Measurements from ENCODE around the gene CLDN6. TPM values are rescaled to one million over a fixed set of nuclear protein-coding genes. Genes with fewer than 3 reads are reported as not detected.
A peak's percentile ranks its signal among the peaks of the same experiment; 100 is the strongest.

CLDN6 gene
- 319 and 359 TPM in 2 replicates for total RNA-seq

GRCh38 chr16:3017794-3018506 lies at the start of gene CLDN6:
Gene CLDN6 (minus strand): TSS chr16:3018183. CDS start chr16:3016021, 2,162 bp downstream.
- Histone ChIP-seq H3K4me3 (ENCODE audit: low read depth, low read length) (peak within 1 kb of the TSS; percentile 38), H3K36me3 (ENCODE audit: control insufficient read depth, insufficient read depth, low read length) (no peaks in the 10 kb centered on the region), H3K27me3 (ENCODE audit: control insufficient read depth, insufficient read depth, low read length) (peaks cover 2% of the 10 kb centered on the region)
- DNase-seq (ENCODE audit: low read depth) = no peak
- peak; percentile 74 for TF ChIP-seq CTCF (IDR thresholded peaks at IDR 0.05; ENCODE audit: insufficient read depth, low read length, poor library complexity, severe bottlenecking)

GRCh38 chr16:3066440-3066748 lies 48.4 kb upstream of the CLDN6 start:
- H3K4me3 ChIP-seq (ENCODE audit: low read depth, low read length) = peak overlapping the region; percentile 9
- DNase-seq (ENCODE audit: low read depth) = no peak
- H3K27me3 ChIP-seq (ENCODE audit: control insufficient read depth, insufficient read depth, low read length) = no peaks in the 10 kb centered on the region
- TF ChIP-seq CTCF (IDR thresholded peaks at IDR 0.05; ENCODE audit: insufficient read depth, low read length, poor library complexity, severe bottlenecking) = no peak
- no peaks in the 10 kb centered on the region for H3K36me3 ChIP-seq (ENCODE audit: control insufficient read depth, insufficient read depth, low read length)

GRCh38 chr16:3065742-3066439 lies 47.9 kb upstream of the CLDN6 start:
- peak overlapping the region; percentile 9 for H3K4me3 ChIP-seq (ENCODE audit: low read depth, low read length)
- H3K27me3 ChIP-seq (ENCODE audit: control insufficient read depth, insufficient read depth, low read length) = no peaks in the 10 kb centered on the region
- H3K36me3 ChIP-seq (ENCODE audit: control insufficient read depth, insufficient read depth, low read length) = no peaks in the 10 kb centered on the region
- DNase-seq (ENCODE audit: low read depth) = no peak
- TF ChIP-seq CTCF (IDR thresholded peaks at IDR 0.05; ENCODE audit: insufficient read depth, low read length, poor library complexity, severe bottlenecking) = no peak

- Histone ChIP-seq H3K36me3 (ENCODE audit: control insufficient read depth, insufficient read depth, low read length) (no peaks in the 10 kb centered on the region), H3K4me3 (ENCODE audit: low read depth, low read length) (peak within 1 kb of the TSS; percentile 9), H3K27me3 (ENCODE audit: control insufficient read depth, insufficient read depth, low read length) (no peaks in the 10 kb centered on the region)
- DNase-seq (ENCODE audit: low read depth) = peak; percentile 57
- no peak for TF ChIP-seq CTCF (IDR thresholded peaks at IDR 0.05; ENCODE audit: insufficient read depth, low read length, poor library complexity, severe bottlenecking)
These were observed 47.2 kb upstream of the CLDN6 start, which contains the start of gene IL32 for GRCh38 chr16:3065069-3065741. Gene IL32 (plus strand): TSS chr16:3065640. CDS start chr16:3065812, 172 bp downstream.

GRCh38 chr16:3063625-3064386 lies 45.8 kb upstream of the CLDN6 start:
- no peak for DNase-seq (ENCODE audit: low read depth)
- Histone ChIP-seq H3K36me3 (ENCODE audit: control insufficient read depth, insufficient read depth, low read length) (no peaks in the 10 kb centered on the region), H3K4me3 (ENCODE audit: low read depth, low read length) (no peak overlapping the region), H3K27me3 (ENCODE audit: control insufficient read depth, insufficient read depth, low read length) (no peaks in the 10 kb centered on the region)
- no peak for TF ChIP-seq CTCF (IDR thresholded peaks at IDR 0.05; ENCODE audit: insufficient read depth, low read length, poor library complexity, severe bottlenecking)

Measured in kidney epithelial cell (primary cell).